ENCODE results near the gene LRRFIP1.

LRRFIP1 gene

DNA sequence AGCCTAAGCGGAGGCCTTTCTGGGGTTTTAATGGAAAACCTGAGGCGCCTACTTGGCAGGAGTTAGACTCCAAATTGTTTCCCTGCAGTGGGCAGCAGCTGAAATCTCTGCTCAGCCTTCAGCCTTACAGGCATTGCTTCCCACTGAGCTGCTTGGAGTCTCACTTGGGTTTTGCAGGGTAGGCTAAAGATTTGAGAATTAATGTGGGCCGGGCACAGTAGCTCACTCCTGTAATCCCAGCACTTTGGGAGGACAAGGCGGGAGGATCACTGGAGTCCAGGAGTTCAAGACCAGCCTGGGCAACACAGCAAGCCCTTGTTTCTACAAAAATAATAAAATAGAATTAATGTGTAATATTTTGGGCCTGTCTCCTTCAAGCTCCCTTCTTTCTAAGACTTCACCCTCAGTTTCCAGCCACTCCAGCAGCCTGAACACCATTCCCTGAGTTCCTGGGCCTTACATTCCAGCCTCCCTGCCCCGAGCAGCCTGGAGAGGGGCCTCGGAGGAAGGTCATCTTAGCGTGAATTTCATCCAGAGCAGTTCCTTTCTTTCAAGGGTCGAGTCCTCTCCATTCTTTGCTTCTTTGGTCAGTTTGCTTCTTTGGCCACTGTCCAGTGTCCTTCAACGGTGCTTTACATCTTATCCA, 27.8 kb upstream of the LRRFIP1 start:
- no peak overlapping the region for H3K4me3 ChIP-seq (ENCODE audit: low read length)
- TF ChIP-seq, protein P1, sequence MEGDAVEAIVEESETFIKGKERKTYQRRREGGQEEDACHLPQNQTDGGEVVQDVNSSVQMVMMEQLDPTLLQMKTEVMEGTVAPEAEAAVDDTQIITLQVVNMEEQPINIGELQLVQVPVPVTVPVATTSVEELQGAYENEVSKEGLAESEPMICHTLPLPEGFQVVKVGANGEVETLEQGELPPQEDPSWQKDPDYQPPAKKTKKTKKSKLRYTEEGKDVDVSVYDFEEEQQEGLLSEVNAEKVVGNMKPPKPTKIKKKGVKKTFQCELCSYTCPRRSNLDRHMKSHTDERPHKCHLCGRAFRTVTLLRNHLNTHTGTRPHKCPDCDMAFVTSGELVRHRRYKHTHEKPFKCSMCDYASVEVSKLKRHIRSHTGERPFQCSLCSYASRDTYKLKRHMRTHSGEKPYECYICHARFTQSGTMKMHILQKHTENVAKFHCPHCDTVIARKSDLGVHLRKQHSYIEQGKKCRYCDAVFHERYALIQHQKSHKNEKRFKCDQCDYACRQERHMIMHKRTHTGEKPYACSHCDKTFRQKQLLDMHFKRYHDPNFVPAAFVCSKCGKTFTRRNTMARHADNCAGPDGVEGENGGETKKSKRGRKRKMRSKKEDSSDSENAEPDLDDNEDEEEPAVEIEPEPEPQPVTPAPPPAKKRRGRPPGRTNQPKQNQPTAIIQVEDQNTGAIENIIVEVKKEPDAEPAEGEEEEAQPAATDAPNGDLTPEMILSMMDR (IDR thresholded peaks at IDR 0.05; ENCODE audit: insufficient read depth, low read depth, low read length, missing control alignments), result no peak
- no peak for DNase-seq (ENCODE audit: low read depth)

DNA sequence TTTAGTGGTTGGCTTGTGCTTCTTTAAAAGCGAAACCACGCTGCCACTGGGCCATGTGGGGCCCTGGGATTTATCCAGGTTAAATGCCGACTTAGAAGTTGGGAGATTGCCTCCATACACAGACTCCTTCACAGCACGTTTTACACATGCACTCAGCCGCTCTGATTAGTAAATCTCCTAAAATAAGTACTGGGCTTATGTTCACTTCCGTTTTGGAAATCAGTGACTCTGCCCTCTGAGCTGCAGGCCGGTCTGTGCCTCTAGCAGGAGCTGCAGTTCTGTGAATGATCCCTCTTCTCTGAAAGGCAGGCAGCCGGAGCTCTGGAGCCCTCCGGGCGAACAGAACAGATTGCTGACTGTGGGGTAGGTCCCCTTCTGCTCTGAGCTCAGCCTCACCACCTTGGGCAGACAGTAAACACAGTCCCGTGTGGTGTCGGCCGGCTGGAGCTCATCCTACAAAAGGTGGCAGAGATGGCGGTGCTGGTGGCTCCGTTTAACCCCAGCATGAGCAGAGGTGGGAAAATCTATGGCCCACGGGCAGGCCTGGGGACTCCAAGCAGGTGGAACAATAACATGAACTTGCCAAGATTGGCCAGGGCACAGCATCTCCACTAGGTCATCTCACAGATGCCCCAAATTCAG, 27.1 kb upstream of the LRRFIP1 start:
- H3K4me3 ChIP-seq (ENCODE audit: low read length), result no peak overlapping the region
- TF ChIP-seq, protein P1 (IDR thresholded peaks at IDR 0.05; ENCODE audit: insufficient read depth, low read depth, low read length, missing control alignments), result no peak
- no peak for DNase-seq (ENCODE audit: low read depth)

DNA sequence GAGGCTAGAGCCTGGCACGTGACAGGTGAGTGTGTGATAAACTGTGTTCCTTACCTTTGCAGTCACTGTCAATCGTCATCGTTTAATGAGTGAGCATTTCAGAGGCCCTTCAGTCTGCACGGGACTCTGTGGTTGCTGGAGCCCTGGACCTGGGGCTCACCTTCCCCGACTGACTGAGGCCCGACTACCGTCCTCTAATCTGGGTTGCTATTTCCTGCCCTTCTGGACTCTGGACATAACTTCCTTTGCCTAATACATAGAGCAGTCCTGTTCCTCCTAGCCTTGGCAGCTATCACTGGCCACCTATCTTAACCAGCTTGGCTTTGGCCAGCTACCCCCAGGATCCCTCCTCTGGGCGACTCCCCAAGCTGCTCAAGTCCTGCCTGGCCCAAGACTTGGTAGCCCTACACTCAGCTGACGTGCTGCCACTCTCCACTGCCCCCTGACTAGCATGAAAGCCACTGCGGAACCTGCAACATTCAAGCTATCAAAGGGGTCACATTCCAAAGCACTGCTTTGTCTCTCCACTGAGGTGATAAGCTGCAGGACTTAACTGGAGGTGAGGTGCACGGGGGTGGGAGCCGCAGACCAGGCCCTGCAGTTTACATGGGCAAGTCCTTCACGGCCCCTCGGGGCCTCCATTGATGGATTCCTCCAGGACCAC, 25.8 kb upstream of the LRRFIP1 start:
- TF ChIP-seq, protein P1 (IDR thresholded peaks at IDR 0.05; ENCODE audit: insufficient read depth, low read depth, low read length, missing control alignments), result no peak
- DNase-seq (ENCODE audit: low read depth), result no peak
- no peak overlapping the region for H3K4me3 ChIP-seq (ENCODE audit: low read length)

DNA sequence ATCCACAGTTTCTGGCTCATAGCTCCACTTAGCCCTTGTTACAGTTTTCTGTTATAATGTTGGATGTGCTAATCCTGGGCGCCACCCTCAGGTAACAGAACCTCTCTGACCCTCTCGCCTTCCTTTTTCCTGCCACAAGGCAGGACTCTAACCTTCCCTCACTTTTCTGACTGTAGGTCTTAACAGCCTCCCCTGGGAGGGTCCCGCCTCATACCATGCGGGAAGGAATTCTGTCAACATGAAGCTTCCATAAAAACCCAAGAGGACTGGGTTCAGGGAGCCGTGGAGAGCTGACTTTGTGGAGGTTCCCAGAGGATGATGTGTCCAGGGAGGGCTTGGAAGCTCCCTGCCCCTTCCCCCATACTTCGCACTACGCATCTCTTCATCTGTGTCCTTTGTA, 25.0 kb upstream of the LRRFIP1 start:
- no peak for DNase-seq (ENCODE audit: low read depth)
- H3K4me3 ChIP-seq (ENCODE audit: low read length), result no peak overlapping the region
- TF ChIP-seq, protein P1 (IDR thresholded peaks at IDR 0.05; ENCODE audit: insufficient read depth, low read depth, low read length, missing control alignments), result no peak

DNA sequence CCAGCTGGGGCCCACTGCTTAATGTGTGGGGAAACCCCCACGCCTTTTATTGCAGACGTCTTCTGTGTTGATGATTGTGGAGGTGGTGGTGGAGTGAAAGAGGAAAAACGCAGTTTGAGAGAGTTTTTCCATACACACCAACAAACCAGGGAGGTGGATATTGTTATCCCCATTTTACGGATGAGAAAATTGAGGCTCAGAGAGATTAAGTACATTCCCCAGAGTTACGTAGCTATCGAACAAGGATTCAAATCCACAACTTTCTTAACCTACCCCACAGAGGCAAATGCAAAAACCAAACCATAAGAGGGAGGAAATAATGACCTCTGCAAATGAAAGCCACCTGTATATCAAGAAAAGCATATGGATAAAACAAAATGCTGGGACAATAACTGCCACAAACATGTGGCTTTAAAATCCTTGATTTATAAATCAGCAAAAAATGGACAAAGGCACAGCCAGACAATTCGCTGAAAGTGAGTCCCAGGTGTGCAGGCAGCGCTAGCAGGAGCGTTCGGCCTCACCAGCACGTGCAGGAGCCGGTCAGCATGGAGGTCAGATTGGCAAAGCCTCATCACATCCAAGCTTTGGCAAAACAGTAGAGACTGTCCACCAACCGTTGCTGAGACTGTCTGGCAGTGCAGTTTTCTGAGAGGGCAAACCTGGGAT, 24.2 kb upstream of the LRRFIP1 start:
- TF ChIP-seq, protein P1 (IDR thresholded peaks at IDR 0.05; ENCODE audit: insufficient read depth, low read depth, low read length, missing control alignments), result no peak
- H3K4me3 ChIP-seq (ENCODE audit: low read length), result no peak overlapping the region
- DNase-seq (ENCODE audit: low read depth), result no peak

DNA sequence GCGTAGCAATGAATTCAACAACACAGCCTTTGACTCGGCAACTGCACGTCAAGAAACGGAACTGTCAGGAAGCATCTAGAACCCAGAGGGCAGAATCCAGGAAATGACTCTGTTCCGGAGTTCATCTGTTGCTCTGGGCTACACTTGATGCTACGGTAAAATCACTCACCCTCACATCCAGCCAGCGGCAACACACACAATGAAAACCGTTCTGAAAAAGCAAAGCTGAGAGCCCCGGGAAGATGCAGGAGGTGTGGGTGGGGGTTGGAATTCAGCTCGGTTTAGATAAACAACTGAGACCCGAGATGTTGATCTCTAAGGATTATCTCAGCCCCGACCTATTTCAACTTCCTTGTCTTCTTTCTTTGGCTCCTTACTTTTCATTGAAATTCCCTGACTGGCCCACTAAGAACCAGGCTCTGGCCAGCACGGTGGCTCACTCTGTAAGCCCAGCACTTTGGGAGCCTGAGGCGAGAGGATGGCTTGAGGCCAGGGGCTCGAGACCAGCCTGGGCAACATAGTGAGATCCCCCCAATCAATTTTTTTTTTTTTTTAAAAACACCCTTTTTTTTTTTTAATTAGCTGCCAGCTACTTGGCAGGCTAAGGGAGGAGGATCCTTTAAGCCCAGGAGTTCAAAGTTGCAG, 23.5 kb upstream of the LRRFIP1 start:
- TF ChIP-seq, protein P1 (IDR thresholded peaks at IDR 0.05; ENCODE audit: insufficient read depth, low read depth, low read length, missing control alignments), result no peak
- no peak overlapping the region for H3K4me3 ChIP-seq (ENCODE audit: low read length)

More for the DNA sequence above, 23.5 kb upstream of the LRRFIP1 start:
- DNase-seq (ENCODE audit: low read depth), result peak; percentile 49

Measured in epithelial cell of esophagus (primary cell).